IPS-20b (cell line): ENCODE data around the gene TMEM258.

Experiments used
- H3K27ac ChIP-seq: one replicate; pipeline ENCODE4 v1.5.1; 2013; ENCODE audit warnings: low read length
- H3K27me3 ChIP-seq: 2 replicates; pipeline ENCODE4 v1.6.1; 2013; ENCODE audit warnings: mild to moderate bottlenecking, low read length, inconsistent platforms; ENCODE audit not compliant: insufficient read depth
- H3K36me3 ChIP-seq: 2 replicates; pipeline ENCODE4 v1.6.1; 2013; ENCODE audit warnings: low read depth, mild to moderate bottlenecking, inconsistent platforms, low read length, moderate library complexity; ENCODE audit not compliant: insufficient read depth
- H3K4me1 ChIP-seq: 2 replicates; pipeline ENCODE4 v1.6.1; 2013; ENCODE audit warnings: mild to moderate bottlenecking, control low read depth, inconsistent platforms, low read length, moderate library complexity; ENCODE audit not compliant: insufficient read depth
- H3K4me3 ChIP-seq: 2 replicates; pipeline ENCODE4 v1.5.1; 2013; ENCODE audit warnings: mild to moderate bottlenecking, low read length, inconsistent platforms
- H3K9ac ChIP-seq: 2 replicates; pipeline ENCODE4 v1.6.1; 2013; ENCODE audit warnings: low read depth, mild to moderate bottlenecking, inconsistent platforms, low read length, moderate library complexity
- H3K9me3 ChIP-seq: 2 replicates; pipeline ENCODE4 v1.6.1; 2013; ENCODE audit warnings: mild to moderate bottlenecking, low read depth, low read length, inconsistent platforms; ENCODE audit not compliant: insufficient read depth

The TMEM258 gene

GRCh38 chr11:61792310-61793082 lies at the start of gene TMEM258, which contains the start of gene FEN1:
TMEM258 (minus strand) TSS chr11:61792599; CDS start chr11:61792558, 41 bp downstream.
FEN1 (plus strand) TSS chr11:61792911; CDS start chr11:61795362, 2,451 bp downstream.
- Histone ChIP-seq H3K27ac (peak within 1 kb of the TSS; percentile 100), H3K4me3 (peak within 1 kb of the TSS; percentile 100), H3K36me3 (peaks cover 61% of the 10 kb centered on the region), H3K4me1 (peaks cover 4% of the 10 kb centered on the region; the same call in 1 of the 2 replicates), H3K9me3 (no peaks in the 10 kb centered on the region), H3K9ac (peak within 1 kb of the TSS; percentile 100), H3K27me3 (no peaks in the 10 kb centered on the region)

- Histone ChIP-seq H3K27ac (no peak overlapping the region), H3K36me3 (peaks cover 98% of the 10 kb centered on the region), H3K27me3 (no peaks in the 10 kb centered on the region)
These were observed 49.5 kb upstream of the TMEM258 start for GRCh38 chr11:61841636-61842527.

GRCh38 chr11:61840371-61840770 lies 48.0 kb upstream of the TMEM258 start:
- Histone ChIP-seq H3K9ac (no peak overlapping the region), H3K9me3 (no peaks in the 10 kb centered on the region), H3K27me3 (no peaks in the 10 kb centered on the region), H3K36me3 (peaks cover 92% of the 10 kb centered on the region), H3K4me1 (no peaks in the 10 kb centered on the region; the same call in 1 of the 2 replicates), H3K27ac (no peak overlapping the region), H3K4me3 (no peak overlapping the region)

More at GRCh38 chr11:61841636-61842527, 49.5 kb upstream of the TMEM258 start:
- no peak overlapping the region for H3K9ac ChIP-seq
- H3K4me3 ChIP-seq: no peak overlapping the region
- no peaks in the 10 kb centered on the region for H3K4me1 ChIP-seq
- H3K9me3 ChIP-seq: no peaks in the 10 kb centered on the region

- H3K27ac ChIP-seq: no peak overlapping the region
- no peak overlapping the region for H3K4me3 ChIP-seq
- H3K4me1 ChIP-seq: no peaks in the 10 kb centered on the region; the same call in 1 of the 2 replicates
- no peaks in the 10 kb centered on the region for H3K27me3 ChIP-seq
- H3K36me3 ChIP-seq: peaks cover 85% of the 10 kb centered on the region
- no peaks in the 10 kb centered on the region for H3K9me3 ChIP-seq
- H3K9ac ChIP-seq: no peak overlapping the region
These were observed 47.3 kb upstream of the TMEM258 start for GRCh38 chr11:61839742-61840141.

GRCh38 chr11:61838921-61839320 lies 46.5 kb upstream of the TMEM258 start:
- H3K4me1 ChIP-seq: peaks cover 6% of the 10 kb centered on the region; the same call in 1 of the 2 replicates
- peaks cover 77% of the 10 kb centered on the region for H3K36me3 ChIP-seq
- no peaks in the 10 kb centered on the region for H3K9me3 ChIP-seq
- H3K4me3 ChIP-seq: no peak overlapping the region
- H3K27ac ChIP-seq: no peak overlapping the region
- H3K27me3 ChIP-seq: no peaks in the 10 kb centered on the region
- H3K9ac ChIP-seq: no peak overlapping the region

- H3K9ac ChIP-seq: no peak overlapping the region
- peaks cover 77% of the 10 kb centered on the region for H3K36me3 ChIP-seq
- no peaks in the 10 kb centered on the region for H3K9me3 ChIP-seq
These were observed 46.1 kb upstream of the TMEM258 start for GRCh38 chr11:61838501-61838900.

GRCh38 chr11:61837411-61838005 lies 45.1 kb upstream of the TMEM258 start:
- Histone ChIP-seq H3K27me3 (no peaks in the 10 kb centered on the region), H3K9ac (no peak overlapping the region), H3K4me3 (no peak overlapping the region), H3K9me3 (no peaks in the 10 kb centered on the region), H3K27ac (no peak overlapping the region), H3K4me1 (peaks cover 15% of the 10 kb centered on the region; the same call in 1 of the 2 replicates), H3K36me3 (peaks cover 75% of the 10 kb centered on the region)

More at GRCh38 chr11:61838501-61838900, 46.1 kb upstream of the TMEM258 start:
- no peak overlapping the region for H3K27ac ChIP-seq
- H3K4me3 ChIP-seq: no peak overlapping the region
- H3K27me3 ChIP-seq: no peaks in the 10 kb centered on the region
- peaks cover 10% of the 10 kb centered on the region; the same call in 1 of the 2 replicates for H3K4me1 ChIP-seq

- Histone ChIP-seq H3K36me3 (peaks cover 75% of the 10 kb centered on the region), H3K9ac (no peak overlapping the region; the same call in 1 of the 2 replicates)
These were observed 43.8 kb upstream of the TMEM258 start for GRCh38 chr11:61836193-61836592.

GRCh38 chr11:61834278-61835048 lies 42.1 kb upstream of the TMEM258 start:
- Histone ChIP-seq H3K27me3 (no peaks in the 10 kb centered on the region), H3K36me3 (peaks cover 68% of the 10 kb centered on the region), H3K27ac (peak overlapping the region; percentile 60), H3K4me3 (no peak overlapping the region; the same call in 1 of the 2 replicates), H3K9ac (peak overlapping the region; percentile 45; the same call in 1 of the 2 replicates), H3K9me3 (no peaks in the 10 kb centered on the region), H3K4me1 (peaks cover 31% of the 10 kb centered on the region)

More at GRCh38 chr11:61836193-61836592, 43.8 kb upstream of the TMEM258 start:
- Histone ChIP-seq H3K9me3 (no peaks in the 10 kb centered on the region), H3K4me3 (no peak overlapping the region), H3K4me1 (peaks cover 19% of the 10 kb centered on the region; the same call in 1 of the 2 replicates), H3K27ac (no peak overlapping the region), H3K27me3 (no peaks in the 10 kb centered on the region)

- Histone ChIP-seq H3K27me3 (no peaks in the 10 kb centered on the region), H3K4me1 (peaks cover 31% of the 10 kb centered on the region), H3K4me3 (no peak overlapping the region; the same call in 1 of the 2 replicates), H3K36me3 (peaks cover 62% of the 10 kb centered on the region), H3K9ac (peak overlapping the region; percentile 44; the same call in 1 of the 2 replicates), H3K27ac (peak overlapping the region; percentile 60), H3K9me3 (no peaks in the 10 kb centered on the region)
These were observed 41.5 kb upstream of the TMEM258 start for GRCh38 chr11:61833926-61834277.
